HepG2 (cell line): ENCODE measurements around the gene CST3. TPM values are rescaled to one million over a fixed set of nuclear protein-coding genes. Genes with fewer than 3 reads are reported as not detected.
A peak's percentile ranks its signal among the peaks of the same experiment; 100 is the strongest.

Experiments used
- ATAC-seq: fragments of 200-7000 bp; cut with Tn5 transposase; 3 replicates; pipeline ENCODE4 v1.9.1; 2020; ENCODE audit warnings: mild to moderate bottlenecking, moderate library complexity
- BruUV-seq: library from RNA; stranded (reverse); fragments of 400-500 nt; replicated peaks from 2 replicates; lab custom pipeline; 2021; lab: Mats Ljungman, UMichigan
- CTCF ChIA-PET: fragments of 300-600 bp; formaldehyde crosslinking; extraction: SDS; loops from one replicate; lab custom pipeline; 2021; ENCODE audit warnings: low total read pairs, inconsistent platforms, low intra/inter-chr PET ratio; lab: Yijun Ruan, JAX
- POLR2A ChIA-PET: fragments of 350-600 bp; sonication (Branson Sonifier 250); formaldehyde crosslinking; loops from one replicate; lab custom pipeline; 2020; ENCODE audit warnings: antibody characterized with exemption, inconsistent platforms; lab: Yijun Ruan, JAX
- DNase-seq: peaks from one replicate; pipeline ENCODE4 v3.0.0-alpha.2; 2015; ENCODE audit warnings: low spot score
- FAIRE-seq: peaks from 3 replicates; lab custom pipeline; 2011; peaks lifted over from hg19 to GRCh38; lab: Jason Lieb, UNC
- H2AFZ ChIP-seq: one replicate; pipeline ENCODE4 v1.6.1; 2011; ENCODE audit warnings: low read length, inconsistent platforms
- H3K27ac ChIP-seq: fragments of 300-600 bp; 3 replicates; pipeline ENCODE4 v1.8.0; 2011; ENCODE audit warnings: mixed run types, mild to moderate bottlenecking, mixed read lengths, low read length, inconsistent platforms; ENCODE audit not compliant: insufficient read depth; ENCODE audit errors: extremely low read length
- H3K27me3 ChIP-seq, 2 experiments: fragments of 200-600 bp in 1 of 2; 2 replicates in 1 of 2; 3 replicates in 1 of 2; pipeline versions ENCODE4 v1.6.0 to v1.8.0; 2011; ENCODE audit warnings: low read length in 2 of 2, mild to moderate bottlenecking in 2 of 2, moderate library complexity in 2 of 2, inconsistent platforms in 1 of 2; ENCODE audit not compliant: insufficient read depth in 2 of 2, control insufficient read depth in 1 of 2
- H3K36me3 ChIP-seq, 2 experiments: fragments of 200-600 bp in 1 of 2; replicated peaks in 1 of 2; 2 replicates in 1 of 2; 3 replicates in 1 of 2; pipeline versions ENCODE4 v1.5.1 to v1.8.0; 2011; ENCODE audit warnings: low read length in 2 of 2, inconsistent platforms in 1 of 2; ENCODE audit not compliant: insufficient read depth in 2 of 2, control insufficient read depth in 1 of 2
- H3K4me1 ChIP-seq: 2 replicates; pipeline ENCODE4 v1.5.1; 2012; ENCODE audit warnings: low read length, inconsistent platforms; ENCODE audit not compliant: insufficient read depth
- H3K4me2 ChIP-seq: 2 replicates; pipeline ENCODE4 v1.6.0; 2011; ENCODE audit warnings: low read depth, low read length, inconsistent platforms
- H3K4me3 ChIP-seq, 3 experiments: fragments of 200-600 bp in 1 of 3; sonication (generic), shearing (Covaris generic) in 1 of 3; replicated peaks in 1 of 3; 2 replicates each; pipeline ENCODE4 v1.5.1; 2011 to 2016; ENCODE audit warnings: low read length in 3 of 3, inconsistent platforms in 2 of 3, low read depth in 2 of 3, mild to moderate bottlenecking in 2 of 3, control low read depth in 1 of 3, mixed read lengths in 1 of 3; ENCODE audit not compliant: insufficient read depth in 1 of 3
- H3K79me2 ChIP-seq: one replicate; pipeline ENCODE4 v1.6.1; 2011; ENCODE audit warnings: low read length, inconsistent platforms; ENCODE audit not compliant: insufficient read depth
- H3K9ac ChIP-seq: 2 replicates; pipeline ENCODE4 v1.6.0; 2011; ENCODE audit warnings: mild to moderate bottlenecking, low read depth, low read length, inconsistent platforms; ENCODE audit not compliant: insufficient read depth
- H3K9me3 ChIP-seq: 2 replicates; pipeline ENCODE4 v1.5.1; 2012; ENCODE audit warnings: mild to moderate bottlenecking, low read length
- H4K20me1 ChIP-seq: 2 replicates; pipeline ENCODE4 v1.6.0; 2011; ENCODE audit warnings: inconsistent platforms, mild to moderate bottlenecking, low read length, moderate library complexity; ENCODE audit not compliant: insufficient read depth
- ARNT2 ChIP-seq: sonication (generic); formaldehyde crosslinking; IDR thresholded peaks from 2 replicates; pipeline ENCODE4 v1.8.0; 2022; ENCODE audit warnings: mild to moderate bottlenecking, low read depth, missing genetic modification reagents, moderate library complexity
- DMTF1 ChIP-seq: sonication (generic); formaldehyde crosslinking; IDR thresholded peaks from 2 replicates; pipeline ENCODE4 v1.4.0; 2020; ENCODE audit warnings: mild to moderate bottlenecking, missing genetic modification reagents
- FLYWCH1 ChIP-seq: sonication (generic); formaldehyde crosslinking; IDR thresholded peaks from 2 replicates; pipeline ENCODE4 v1.8.1; 2023; ENCODE audit warnings: mild to moderate bottlenecking, missing genetic modification reagents
- HBP1 ChIP-seq: IDR thresholded peaks from 2 replicates; pipeline ENCODE4 v1.6.1; 2016; ENCODE audit warnings: low read depth, control low read depth
- KLF12 ChIP-seq: sonication (generic); formaldehyde crosslinking; IDR thresholded peaks from 2 replicates; pipeline ENCODE4 v1.4.0; 2020; ENCODE audit warnings: missing genetic modification reagents, borderline replicate concordance
- MYC ChIP-seq: sonication (generic); formaldehyde crosslinking; IDR thresholded peaks from 2 replicates; pipeline ENCODE4 v1.9.0; 2021; ENCODE audit warnings: missing genetic modification reagents, borderline replicate concordance
- NCOR1 ChIP-seq: fragments of 200-600 bp; sonication (generic); IDR thresholded peaks from 2 replicates; pipeline ENCODE4 v1.7.0; 2017; ENCODE audit warnings: antibody characterized with exemption, low read length, borderline replicate concordance
- RBM22 ChIP-seq: fragments of 200-400 bp; formaldehyde crosslinking; optimal IDR thresholded peaks from 2 replicates; pipeline ENCODE3; 2017; ENCODE audit warnings: mild to moderate bottlenecking, low read length, moderate library complexity
- SSRP1 ChIP-seq: IDR thresholded peaks from 2 replicates; pipeline ENCODE4 v1.6.1; 2016; ENCODE audit warnings: control low read depth
- ZKSCAN1 ChIP-seq: fragments of 150-350 bp; IDR thresholded peaks from 2 replicates; pipeline ENCODE4 v1.6.1; 2014; ENCODE audit warnings: low read length
- ZNF577 ChIP-seq: sonication (generic); formaldehyde crosslinking; IDR thresholded peaks from 2 replicates; pipeline ENCODE4 v1.4.0; 2020; ENCODE audit warnings: mild to moderate bottlenecking, low read depth, missing genetic modification reagents, borderline replicate concordance
- ZNF619 ChIP-seq: sonication (generic); formaldehyde crosslinking; IDR thresholded peaks from 2 replicates; pipeline ENCODE4 v1.4.0; 2020; ENCODE audit warnings: mild to moderate bottlenecking, missing genetic modification reagents
- ZNF766 ChIP-seq: sonication (generic); formaldehyde crosslinking; IDR thresholded peaks from 2 replicates; pipeline ENCODE4 v1.5.0; 2020; ENCODE audit warnings: missing genetic modification reagents, borderline replicate concordance
- ZNF780A ChIP-seq: sonication (generic); formaldehyde crosslinking; IDR thresholded peaks from 2 replicates; pipeline ENCODE4 v1.8.0; 2022; ENCODE audit warnings: mild to moderate bottlenecking, missing genetic modification reagents, moderate library complexity
- WGBS: methylation state at CpG from one replicate; pipeline ENCODE4 v1.1.6; 2017; ENCODE audit warnings: low lambda C conversion rate; 5-methylcytosine and 5-hydroxymethylcytosine counted together
- in situ Hi-C: cut with HindIII; loops from 2 replicates; pipeline ENCODE4 v1.10.0; 2017; ENCODE audit warnings: low pct_unique_long_range_greater_than_20kb; ENCODE audit not compliant: extremely low pct_ligation_motif_present
- intact Hi-C: fragments of 100-400 bp; cut with micrococcal nuclease; formaldehyde crosslinking; loops from one replicate; pipeline ENCODE4 v1.10.0; 2022; ENCODE audit not compliant: unreplicated experiment
- polyA plus RNA-seq, 8 experiments: library from polyadenylated mRNA; depleted of rRNA in 3 of 8; stranded (reverse) in 7 of 8; unstranded in 1 of 8; fragments of >200 nt; fragmentation: Illumina TruSeq in 4 of 8; extraction: Trizol in 4 of 8; gene quantifications; 2 replicates each; pipeline versions ENCODE4 v1.2.1 to v1.2.3, GENCODE V29; 2011 to 2016; ENCODE audit warnings: low read depth in 4 of 8, missing spikeins in 1 of 8, mixed read lengths in 1 of 8; ENCODE audit not compliant: insufficient read depth in 1 of 8
- total RNA-seq, 5 experiments: library from RNA; depleted of rRNA; stranded (reverse); fragments of >200 nt; fragmentation: Illumina TruSeq; extraction: Trizol; gene quantifications; 2 replicates each; pipeline ENCODE4 v1.2.3, GENCODE V29; 2016; ENCODE audit warnings: low read depth in 1 of 5
- TF ChIP-seq, protein P1 (sequence below): sonication (generic); formaldehyde crosslinking; IDR thresholded peaks from 2 replicates; pipeline ENCODE4 v1.4.0; 2020; ENCODE audit warnings: missing genetic modification reagents

CST3 gene
- total and polyA plus RNA-seq, 2 of the 13 experiments (the other 11 are each of a cell fraction or from before 2014, with no cell fraction given): 690 to 1,005 TPM

- FAIRE-seq (no peak), ATAC-seq (peak; percentile 60), DNase-seq (peak; percentile 61)
- in situ Hi-C loops (no loop called here), intact Hi-C loops (loop anchor here (1.0 to 5.0 kb wide), 5 partner anchors 23 to 310 kb away; partner anchors contain the start of gene NXT1)
- peak overlapping the region; percentile 72 for H3K9ac ChIP-seq
- no peaks in the 10 kb centered on the region for H4K20me1 ChIP-seq
- H3K4me2 ChIP-seq: peak overlapping the region; percentile 93
- ChIA-PET POLR2A (interaction anchor here (0.8 to 9.9 kb wide), 20 partner anchors 8 to 1171 kb away, joined by 3 to 543 read pairs (median 7); partner anchors contain the start of genes CST3, NAPB and NXT1), CTCF (no interaction called here)
- 2% methylated on average over 6 of the region's 6 CpGs for WGBS
- peak overlapping the region; percentile 93 for H3K27ac ChIP-seq
- no peaks in the 10 kb centered on the region for H3K27me3 ChIP-seq
- peaks cover 90% of the 10 kb centered on the region for H3K4me1 ChIP-seq
- BruUV-seq: TSS peak; percentile 71
- H3K4me3 ChIP-seq: peak overlapping the region; percentile 44 to 65 (median 48)
- H2AFZ ChIP-seq: no peak overlapping the region
- no peaks in the 10 kb centered on the region for H3K36me3 ChIP-seq
- peaks cover 5% of the 10 kb centered on the region for H3K79me2 ChIP-seq
- H3K9me3 ChIP-seq: no peaks in the 10 kb centered on the region
- TF ChIP-seq HBP1 (CRISPR knock-in tag) (0 out of 2 replicates have a peak, but pooled peaks have one; percentile 11), ZNF766 (CRISPR knock-in tag) (0 out of 2 replicates have a peak, but pooled peaks have one; percentile 7), DMTF1 (CRISPR knock-in tag) (no peak), ZNF619 (CRISPR knock-in tag) (0 out of 2 replicates have a peak, but pooled peaks have one; percentile 63), RBM22 (peak; percentile 83), KLF12 (CRISPR knock-in tag) (0 out of 2 replicates have a peak, but pooled peaks have one; percentile 17), MYC (CRISPR knock-in tag) (0 out of 2 replicates have a peak, but pooled peaks have one; percentile 0), ZNF780A (CRISPR knock-in tag) (peak; percentile 24; the same call in 1 of the 2 replicates), ARNT2 (CRISPR knock-in tag) (peak; percentile 6; the same call in 1 of the 2 replicates), NCOR1 (no peak), SSRP1 (CRISPR knock-in tag) (peak; percentile 86; the same call in 1 of the 2 replicates), ZNF577 (CRISPR knock-in tag) (peak; percentile 42; the same call in 1 of the 2 replicates), FLYWCH1 (CRISPR knock-in tag) (no peak), ZKSCAN1 (no peak)
- TF ChIP-seq, protein P1, sequence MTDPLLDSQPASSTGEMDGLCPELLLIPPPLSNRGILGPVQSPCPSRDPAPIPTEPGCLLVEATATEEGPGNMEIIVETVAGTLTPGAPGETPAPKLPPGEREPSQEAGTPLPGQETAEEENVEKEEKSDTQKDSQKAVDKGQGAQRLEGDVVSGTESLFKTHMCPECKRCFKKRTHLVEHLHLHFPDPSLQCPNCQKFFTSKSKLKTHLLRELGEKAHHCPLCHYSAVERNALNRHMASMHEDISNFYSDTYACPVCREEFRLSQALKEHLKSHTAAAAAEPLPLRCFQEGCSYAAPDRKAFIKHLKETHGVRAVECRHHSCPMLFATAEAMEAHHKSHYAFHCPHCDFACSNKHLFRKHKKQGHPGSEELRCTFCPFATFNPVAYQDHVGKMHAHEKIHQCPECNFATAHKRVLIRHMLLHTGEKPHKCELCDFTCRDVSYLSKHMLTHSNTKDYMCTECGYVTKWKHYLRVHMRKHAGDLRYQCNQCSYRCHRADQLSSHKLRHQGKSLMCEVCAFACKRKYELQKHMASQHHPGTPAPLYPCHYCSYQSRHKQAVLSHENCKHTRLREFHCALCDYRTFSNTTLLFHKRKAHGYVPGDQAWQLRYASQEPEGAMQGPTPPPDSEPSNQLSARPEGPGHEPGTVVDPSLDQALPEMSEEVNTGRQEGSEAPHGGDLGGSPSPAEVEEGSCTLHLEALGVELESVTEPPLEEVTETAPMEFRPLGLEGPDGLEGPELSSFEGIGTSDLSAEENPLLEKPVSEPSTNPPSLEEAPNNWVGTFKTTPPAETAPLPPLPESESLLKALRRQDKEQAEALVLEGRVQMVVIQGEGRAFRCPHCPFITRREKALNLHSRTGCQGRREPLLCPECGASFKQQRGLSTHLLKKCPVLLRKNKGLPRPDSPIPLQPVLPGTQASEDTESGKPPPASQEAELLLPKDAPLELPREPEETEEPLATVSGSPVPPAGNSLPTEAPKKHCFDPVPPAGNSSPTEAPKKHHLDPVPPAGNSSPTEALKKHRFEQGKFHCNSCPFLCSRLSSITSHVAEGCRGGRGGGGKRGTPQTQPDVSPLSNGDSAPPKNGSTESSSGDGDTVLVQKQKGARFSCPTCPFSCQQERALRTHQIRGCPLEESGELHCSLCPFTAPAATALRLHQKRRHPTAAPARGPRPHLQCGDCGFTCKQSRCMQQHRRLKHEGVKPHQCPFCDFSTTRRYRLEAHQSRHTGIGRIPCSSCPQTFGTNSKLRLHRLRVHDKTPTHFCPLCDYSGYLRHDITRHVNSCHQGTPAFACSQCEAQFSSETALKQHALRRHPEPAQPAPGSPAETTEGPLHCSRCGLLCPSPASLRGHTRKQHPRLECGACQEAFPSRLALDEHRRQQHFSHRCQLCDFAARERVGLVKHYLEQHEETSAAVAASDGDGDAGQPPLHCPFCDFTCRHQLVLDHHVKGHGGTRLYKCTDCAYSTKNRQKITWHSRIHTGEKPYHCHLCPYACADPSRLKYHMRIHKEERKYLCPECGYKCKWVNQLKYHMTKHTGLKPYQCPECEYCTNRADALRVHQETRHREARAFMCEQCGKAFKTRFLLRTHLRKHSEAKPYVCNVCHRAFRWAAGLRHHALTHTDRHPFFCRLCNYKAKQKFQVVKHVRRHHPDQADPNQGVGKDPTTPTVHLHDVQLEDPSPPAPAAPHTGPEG (CRISPR knock-in tag): 0 out of 2 replicates have a peak, but pooled peaks have one; percentile 18
These were observed 23.3 kb upstream of the CST3 start for GRCh38 chr20:23661002-23661429.
